Astrocyte of the cerebellum (primary cell): ENCODE measurements around the gene STK4.

Experiments
- DNase-seq: peaks from one replicate; pipeline ENCODE4 v3.0.0-alpha.2; 2011; ENCODE audit warnings: low read depth
- H3K4me3 ChIP-seq: 2 replicates; pipeline ENCODE4 v1.5.1; 2011; ENCODE audit warnings: mild to moderate bottlenecking, low read depth, low read length, moderate library complexity
- in situ Hi-C: cut with HindIII; loops from 2 replicates; pipeline ENCODE4 v1.10.0; 2017; ENCODE audit warnings: low sequenced_read_pairs
- TF ChIP-seq, protein P1 (sequence below): IDR thresholded peaks from 2 replicates; pipeline ENCODE4 v1.5.1; 2012; ENCODE audit warnings: low read length, low read depth, moderate library complexity, mild to moderate bottlenecking; ENCODE audit errors: missing control alignments

Gene STK4

GRCh38 chr20:45028424-45029136, 62.3 kb downstream of the STK4 start:
- in situ Hi-C loops = no loop called here
- no peak overlapping the region for H3K4me3 ChIP-seq
- DNase-seq = no peak
- TF ChIP-seq, protein P1, sequence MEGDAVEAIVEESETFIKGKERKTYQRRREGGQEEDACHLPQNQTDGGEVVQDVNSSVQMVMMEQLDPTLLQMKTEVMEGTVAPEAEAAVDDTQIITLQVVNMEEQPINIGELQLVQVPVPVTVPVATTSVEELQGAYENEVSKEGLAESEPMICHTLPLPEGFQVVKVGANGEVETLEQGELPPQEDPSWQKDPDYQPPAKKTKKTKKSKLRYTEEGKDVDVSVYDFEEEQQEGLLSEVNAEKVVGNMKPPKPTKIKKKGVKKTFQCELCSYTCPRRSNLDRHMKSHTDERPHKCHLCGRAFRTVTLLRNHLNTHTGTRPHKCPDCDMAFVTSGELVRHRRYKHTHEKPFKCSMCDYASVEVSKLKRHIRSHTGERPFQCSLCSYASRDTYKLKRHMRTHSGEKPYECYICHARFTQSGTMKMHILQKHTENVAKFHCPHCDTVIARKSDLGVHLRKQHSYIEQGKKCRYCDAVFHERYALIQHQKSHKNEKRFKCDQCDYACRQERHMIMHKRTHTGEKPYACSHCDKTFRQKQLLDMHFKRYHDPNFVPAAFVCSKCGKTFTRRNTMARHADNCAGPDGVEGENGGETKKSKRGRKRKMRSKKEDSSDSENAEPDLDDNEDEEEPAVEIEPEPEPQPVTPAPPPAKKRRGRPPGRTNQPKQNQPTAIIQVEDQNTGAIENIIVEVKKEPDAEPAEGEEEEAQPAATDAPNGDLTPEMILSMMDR = no peak

GRCh38 chr20:45029884-45030283, 63.6 kb downstream of the STK4 start:
- in situ Hi-C loops = no loop called here
- DNase-seq = no peak
- no peak overlapping the region for H3K4me3 ChIP-seq
- TF ChIP-seq, protein P1 = no peak

- TF ChIP-seq, protein P1 = no peak
- in situ Hi-C loops = no loop called here
- no peak overlapping the region for H3K4me3 ChIP-seq
- DNase-seq = no peak
Observed at GRCh38 chr20:45032276-45032675, 66.0 kb downstream of the STK4 start.

GRCh38 chr20:45032781-45033180, 66.5 kb downstream of the STK4 start:
- TF ChIP-seq, protein P1 = no peak
- no peak overlapping the region for H3K4me3 ChIP-seq

DNA sequence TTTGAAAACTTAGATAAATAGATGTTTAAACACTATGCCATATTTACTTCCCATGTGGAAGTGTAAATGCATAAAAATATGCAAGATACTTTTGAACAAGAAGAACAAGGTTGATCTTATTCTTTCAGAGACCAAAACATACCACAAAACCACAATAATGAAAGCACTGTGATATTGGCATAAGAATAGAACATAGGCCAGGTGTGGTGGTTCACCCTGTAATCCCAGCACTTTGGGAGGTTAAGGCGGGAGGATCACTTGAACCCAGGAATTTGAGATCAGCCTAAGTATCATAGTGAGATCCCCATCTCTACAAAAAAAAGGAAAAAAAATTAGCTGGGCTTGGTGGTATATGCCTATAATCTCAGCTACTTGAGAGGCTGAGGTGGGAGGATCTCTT, 68.1 kb downstream of the STK4 start:
- in situ Hi-C loops = no loop called here
- DNase-seq = no peak
- no peak overlapping the region for H3K4me3 ChIP-seq

More at GRCh38 chr20:45032781-45033180, 66.5 kb downstream of the STK4 start:
- no peak for DNase-seq
- in situ Hi-C loops = no loop called here

GRCh38 chr20:45036044-45036755, 69.9 kb downstream of the STK4 start:
- TF ChIP-seq, protein P1 = no peak
- no peak for DNase-seq
- no peak overlapping the region for H3K4me3 ChIP-seq
- in situ Hi-C loops = no loop called here

More for the DNA sequence above, 68.1 kb downstream of the STK4 start:
- TF ChIP-seq, protein P1 = no peak
